ENCODE results near the gene MICAL1.
A peak's percentile ranks its signal among the peaks of the same experiment; 100 is the strongest.

DNA sequence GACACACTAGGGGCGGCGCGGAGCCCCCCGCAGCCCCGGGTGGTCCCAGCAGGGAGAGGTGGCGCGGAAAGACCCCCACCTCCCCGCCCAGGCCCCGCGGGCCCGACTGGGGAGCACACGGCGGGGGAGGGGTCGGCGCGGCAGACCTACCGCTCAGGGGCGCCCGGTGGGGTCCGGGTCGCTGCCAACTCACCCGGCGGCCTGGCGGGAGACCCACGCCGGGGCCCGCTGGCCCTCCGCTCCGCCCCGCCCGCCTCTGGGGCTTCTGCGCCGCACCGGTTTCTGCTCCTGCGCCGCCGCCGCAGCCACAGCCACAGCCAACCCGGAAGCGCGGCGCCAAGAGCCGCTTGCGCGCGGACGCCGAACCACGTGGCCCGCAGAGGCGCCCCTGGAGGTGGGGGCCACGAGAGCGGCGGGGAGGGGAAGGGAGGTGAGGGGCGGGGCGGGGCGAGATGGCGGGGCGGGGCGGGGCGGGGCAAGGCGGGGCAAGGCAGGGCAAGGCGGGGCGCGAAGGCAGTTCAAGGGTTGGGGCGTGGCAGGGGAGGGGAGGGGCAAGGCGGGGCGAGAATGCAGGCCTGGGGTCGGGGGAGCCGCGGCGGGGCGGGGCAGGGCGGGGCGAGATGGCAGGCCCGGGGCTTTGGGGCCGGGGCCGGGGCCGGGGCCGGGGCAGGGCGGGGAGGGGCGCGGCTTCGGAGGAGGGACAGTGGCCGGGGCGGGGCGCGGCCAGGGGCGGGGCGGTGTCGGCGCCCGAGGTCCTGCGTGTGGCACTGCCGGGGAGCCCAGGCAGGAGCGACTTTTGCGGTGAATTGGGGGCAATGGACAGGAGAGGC, 27.5 kb upstream of the MICAL1 start, which contains the start of gene ZBTB24:
- peak; percentile 54 to 65 for TF ChIP-seq POLR2A (IDR thresholded peaks at IDR 0.05)
- TF ChIP-seq, protein P1, sequence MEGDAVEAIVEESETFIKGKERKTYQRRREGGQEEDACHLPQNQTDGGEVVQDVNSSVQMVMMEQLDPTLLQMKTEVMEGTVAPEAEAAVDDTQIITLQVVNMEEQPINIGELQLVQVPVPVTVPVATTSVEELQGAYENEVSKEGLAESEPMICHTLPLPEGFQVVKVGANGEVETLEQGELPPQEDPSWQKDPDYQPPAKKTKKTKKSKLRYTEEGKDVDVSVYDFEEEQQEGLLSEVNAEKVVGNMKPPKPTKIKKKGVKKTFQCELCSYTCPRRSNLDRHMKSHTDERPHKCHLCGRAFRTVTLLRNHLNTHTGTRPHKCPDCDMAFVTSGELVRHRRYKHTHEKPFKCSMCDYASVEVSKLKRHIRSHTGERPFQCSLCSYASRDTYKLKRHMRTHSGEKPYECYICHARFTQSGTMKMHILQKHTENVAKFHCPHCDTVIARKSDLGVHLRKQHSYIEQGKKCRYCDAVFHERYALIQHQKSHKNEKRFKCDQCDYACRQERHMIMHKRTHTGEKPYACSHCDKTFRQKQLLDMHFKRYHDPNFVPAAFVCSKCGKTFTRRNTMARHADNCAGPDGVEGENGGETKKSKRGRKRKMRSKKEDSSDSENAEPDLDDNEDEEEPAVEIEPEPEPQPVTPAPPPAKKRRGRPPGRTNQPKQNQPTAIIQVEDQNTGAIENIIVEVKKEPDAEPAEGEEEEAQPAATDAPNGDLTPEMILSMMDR (IDR thresholded peaks at IDR 0.05) = no peak
- no peak for TF ChIP-seq EP300 (IDR thresholded peaks at IDR 0.05)
